Activated CD4-positive, CD25-positive, alpha-beta regulatory T cell treated with anti-CD3 and anti-CD28 coated beads, Interleukin-2, amount 50 U/mL, for 72 hours (primary cell): Measurements from ENCODE around the gene PCP2.
A peak's percentile ranks its signal among the peaks of the same experiment; 100 is the strongest.

ENCODE experiments used
- DNase-seq: peaks from one replicate; pipeline ENCODE4 v3.0.0; 2021

PCP2 gene

GRCh38 chr19:7633698-7634097, at the start of gene PCP2:
Gene PCP2 (minus strand): TSS chr19:7633719. CDS start chr19:7633457, 262 bp downstream.
- no peak for DNase-seq

GRCh38 chr19:7682175-7682855, 48.8 kb upstream of the PCP2 start:
- DNase-seq = no peak

GRCh38 chr19:7681340-7682174, 48.0 kb upstream of the PCP2 start:
- DNase-seq = peak; percentile 76

GRCh38 chr19:7680606-7681339, 47.3 kb upstream of the PCP2 start, which contains the start of gene TRAPPC5:
Gene TRAPPC5 (plus strand): TSS chr19:7680833. CDS start chr19:7682254, 1,421 bp downstream.
- peak; percentile 92 for DNase-seq

DNA sequence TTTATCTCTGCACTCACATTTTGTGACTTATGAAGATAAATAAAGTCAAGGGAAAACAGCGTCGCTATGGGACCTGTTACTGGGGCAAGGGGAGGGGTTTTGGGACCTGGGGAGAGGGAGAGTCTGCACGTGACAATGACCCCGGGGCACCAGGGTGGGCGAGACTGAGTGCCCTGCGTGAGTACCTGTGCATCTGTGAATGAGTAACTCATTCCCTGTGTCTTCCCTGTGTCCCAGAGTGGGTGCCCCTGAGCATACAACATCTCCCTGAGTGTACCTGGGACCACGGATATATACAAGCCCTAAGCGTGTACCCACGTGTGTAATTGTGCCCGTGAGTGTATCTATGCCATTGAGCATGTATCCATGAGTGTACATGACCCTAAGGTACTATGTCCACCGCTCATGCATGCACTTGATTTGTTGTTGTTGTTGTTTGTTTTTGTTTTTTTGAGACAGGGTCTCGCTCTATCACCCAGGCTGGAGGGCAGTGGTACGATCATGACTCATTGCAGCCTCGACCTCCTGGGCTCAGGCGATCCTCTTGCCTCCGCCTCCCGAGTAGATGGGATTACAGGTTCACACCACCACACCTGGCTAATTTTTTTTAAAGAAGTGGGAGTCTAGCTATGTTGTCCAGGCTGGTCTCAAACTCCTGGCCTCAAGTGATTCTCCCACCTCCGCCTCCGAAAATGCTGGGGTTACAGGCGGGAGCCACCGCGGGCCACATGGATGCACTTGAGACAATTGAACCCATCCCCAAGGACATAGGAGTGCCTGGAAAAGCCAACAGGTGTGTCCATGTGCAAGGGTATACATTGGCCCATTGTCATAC, 46.5 kb upstream of the PCP2 start:
- DNase-seq = no peak

DNA sequence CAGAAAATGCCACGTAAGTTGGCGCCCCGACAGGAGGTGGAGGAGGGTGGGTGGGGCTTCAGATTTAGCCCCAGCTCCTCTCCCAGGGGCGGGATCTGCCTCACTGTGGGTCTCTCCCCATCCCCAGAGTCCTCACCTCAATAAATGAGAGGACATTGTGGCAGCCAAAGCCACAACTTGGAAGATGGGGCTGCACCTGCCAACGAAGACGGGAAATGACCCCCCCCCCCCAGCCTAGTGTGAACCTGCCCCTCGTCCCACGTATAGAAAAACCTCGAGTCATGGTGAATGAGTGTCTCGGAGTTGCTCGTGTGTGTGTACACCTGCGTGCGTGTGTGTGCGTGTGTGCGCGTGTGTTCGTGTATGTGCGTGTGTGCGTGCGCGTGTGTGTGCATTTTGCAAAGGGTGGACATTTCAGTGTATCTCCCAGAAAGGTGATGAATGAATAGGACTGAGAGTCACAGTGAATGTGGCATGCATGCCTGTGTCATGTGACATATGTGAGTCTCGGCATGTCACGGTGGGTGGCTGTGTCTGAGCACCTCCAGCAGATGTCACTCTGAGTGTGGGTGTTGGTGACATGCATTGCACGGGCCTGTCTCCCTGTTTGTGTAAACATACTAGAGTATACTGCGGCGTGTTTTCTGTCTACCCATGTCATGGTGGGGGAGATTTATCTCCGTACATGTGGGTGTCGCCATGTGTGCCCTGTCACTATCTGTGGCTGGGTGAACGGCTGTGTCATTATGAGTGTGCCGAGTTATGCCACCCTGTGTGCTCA, 45.6 kb upstream of the PCP2 start:
- DNase-seq = peak; percentile 55

- DNase-seq = no peak
Measured at GRCh38 chr19:7677669-7678311, 44.3 kb upstream of the PCP2 start.

DNA sequence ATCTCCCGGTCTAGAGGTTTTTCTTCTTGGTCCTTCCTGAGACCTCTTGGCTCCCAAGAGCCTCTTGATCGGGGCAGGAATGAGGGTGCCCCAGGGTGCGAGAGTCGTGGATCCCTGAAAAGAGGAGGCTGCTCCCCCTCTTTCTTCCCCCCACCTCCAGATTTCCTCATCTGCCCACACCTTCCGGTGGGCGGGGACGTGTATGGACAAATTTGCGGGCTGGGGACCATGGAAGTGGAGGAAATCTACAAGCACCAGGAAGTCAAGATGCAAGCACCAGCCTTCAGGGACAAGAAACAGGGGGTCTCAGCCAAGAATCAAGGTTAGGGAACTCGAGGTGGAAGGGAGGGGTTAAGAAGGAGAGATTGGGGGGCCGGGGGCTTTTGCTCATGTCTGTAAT, 43.3 kb upstream of the PCP2 start, which contains the start of gene MCEMP1:
TSS of gene MCEMP1 (plus strand) at position 237 of the 400 bp plus-strand sequence. CDS start at position 268, 31 bp downstream.
- no peak for DNase-seq

DNA sequence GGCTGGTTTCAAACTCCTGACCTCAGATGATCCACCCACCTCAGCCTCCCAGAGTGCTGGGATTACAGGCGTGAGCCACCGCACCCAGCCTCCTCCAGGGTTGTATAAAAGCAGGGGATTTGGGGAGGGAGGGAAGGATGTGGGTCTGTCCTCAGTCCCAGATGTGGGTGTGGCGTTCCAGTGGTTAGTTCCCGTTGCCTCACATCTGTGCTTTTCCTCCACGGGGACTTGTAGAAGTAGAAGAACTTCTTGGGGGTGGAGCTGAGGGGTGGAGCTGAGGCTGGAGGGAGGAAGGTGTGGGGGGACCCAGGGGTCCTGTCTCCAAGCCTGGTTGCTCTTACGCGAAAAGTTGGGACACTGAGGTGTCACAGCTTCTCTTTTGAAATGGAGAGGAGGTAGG, 42.9 kb upstream of the PCP2 start:
- DNase-seq = no peak

DNA sequence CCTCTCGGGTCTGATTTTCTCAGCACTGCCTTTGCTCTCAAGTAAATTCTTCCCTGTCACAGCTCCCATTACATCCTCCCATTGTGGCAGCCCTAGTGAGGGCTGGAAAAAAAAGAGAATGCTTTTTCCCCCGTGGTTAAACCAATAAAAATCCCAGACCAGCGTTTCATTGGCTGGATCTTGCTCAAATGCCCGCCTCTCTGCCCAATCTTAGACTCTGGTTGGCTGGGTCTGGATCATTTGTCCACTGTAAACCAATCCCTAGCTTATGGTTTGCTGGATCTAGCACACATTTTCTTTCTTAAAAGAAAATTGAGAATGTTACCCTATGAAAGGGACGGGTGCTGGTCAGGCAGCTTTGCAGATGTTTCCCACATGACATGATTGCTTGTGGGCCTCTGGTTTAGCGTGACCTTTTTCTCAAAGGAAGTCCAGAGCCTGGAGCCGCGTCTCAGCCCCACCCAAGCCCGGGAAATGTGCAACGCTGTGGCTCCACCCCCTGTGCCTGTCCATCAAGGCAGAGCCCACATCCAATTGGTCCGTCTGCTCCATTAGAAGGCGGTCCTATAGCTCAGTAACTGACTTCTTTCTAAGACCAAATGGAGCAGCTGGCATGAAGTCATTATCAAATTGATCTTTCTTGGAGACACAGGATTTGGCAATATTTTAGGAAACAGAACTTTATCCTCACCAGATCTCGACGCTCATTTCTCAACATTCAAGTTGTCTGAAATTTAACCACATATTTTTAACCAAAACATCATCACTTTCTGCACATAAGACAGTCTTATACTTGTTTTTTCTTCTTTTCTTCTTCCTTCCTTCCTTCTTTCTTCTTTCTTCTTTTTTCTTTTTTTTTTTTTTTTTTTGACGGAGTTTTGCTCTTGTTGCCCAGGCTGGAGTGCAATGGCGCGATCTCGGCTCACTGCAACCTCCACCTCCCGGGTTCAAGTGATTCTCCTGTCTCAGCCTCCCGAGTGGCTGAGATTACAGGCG, 40.8 kb upstream of the PCP2 start:
- peak; percentile 55 for DNase-seq

DNA sequence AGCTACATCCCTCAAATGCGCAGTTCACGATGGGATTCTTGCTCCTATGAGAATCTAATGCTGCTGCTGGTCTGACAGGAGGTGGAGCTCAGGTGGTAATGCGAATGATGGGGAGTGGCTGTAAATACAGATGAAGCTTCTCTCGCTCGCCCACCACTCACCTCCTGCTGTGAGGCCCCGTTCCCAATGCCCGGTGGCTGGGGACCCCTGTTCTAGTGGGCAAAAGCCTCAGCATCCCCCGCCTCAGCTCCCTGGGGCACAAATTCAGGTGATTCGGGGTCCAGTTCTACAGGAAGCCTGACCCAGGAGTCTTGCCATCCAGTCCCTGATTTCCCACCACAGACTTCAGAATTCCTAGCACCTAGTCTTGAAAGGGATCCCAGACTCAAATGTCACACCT, 39.0 kb upstream of the PCP2 start:
- no peak for DNase-seq

- no peak for DNase-seq
Measured at GRCh38 chr19:7670790-7671189, 37.3 kb upstream of the PCP2 start.

DNA sequence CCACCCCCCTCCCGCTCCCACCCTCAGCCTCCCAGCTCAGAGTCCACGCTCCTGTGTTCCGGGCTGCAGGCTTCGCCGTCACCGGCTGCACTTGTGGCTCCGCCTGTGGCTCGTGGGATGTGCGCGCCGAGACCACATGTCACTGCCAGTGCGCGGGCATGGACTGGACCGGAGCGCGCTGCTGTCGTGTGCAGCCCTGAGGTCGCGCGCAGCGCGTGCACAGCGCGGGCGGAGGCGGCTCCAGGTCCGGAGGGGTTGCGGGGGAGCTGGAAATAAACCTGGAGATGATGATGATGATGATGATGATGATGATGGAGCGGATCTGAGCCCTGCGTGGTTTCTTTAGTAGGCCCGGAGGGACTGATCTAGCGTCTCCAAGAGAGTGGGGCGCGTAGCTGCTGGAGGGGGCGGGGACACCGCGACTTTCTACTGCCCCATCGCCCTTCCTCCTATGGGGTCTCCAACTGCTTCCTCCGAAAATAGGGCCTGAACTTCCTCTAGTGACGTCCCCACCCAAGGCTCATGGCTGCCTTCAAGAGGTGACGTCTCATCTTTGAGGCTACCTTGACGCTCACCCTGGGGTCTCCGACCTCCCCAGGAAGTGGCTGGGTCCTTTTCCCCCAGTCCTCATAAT, 36.7 kb upstream of the PCP2 start:
- no peak for DNase-seq

- DNase-seq = no peak
Measured at GRCh38 chr19:7669641-7670040, 36.1 kb upstream of the PCP2 start.

DNA sequence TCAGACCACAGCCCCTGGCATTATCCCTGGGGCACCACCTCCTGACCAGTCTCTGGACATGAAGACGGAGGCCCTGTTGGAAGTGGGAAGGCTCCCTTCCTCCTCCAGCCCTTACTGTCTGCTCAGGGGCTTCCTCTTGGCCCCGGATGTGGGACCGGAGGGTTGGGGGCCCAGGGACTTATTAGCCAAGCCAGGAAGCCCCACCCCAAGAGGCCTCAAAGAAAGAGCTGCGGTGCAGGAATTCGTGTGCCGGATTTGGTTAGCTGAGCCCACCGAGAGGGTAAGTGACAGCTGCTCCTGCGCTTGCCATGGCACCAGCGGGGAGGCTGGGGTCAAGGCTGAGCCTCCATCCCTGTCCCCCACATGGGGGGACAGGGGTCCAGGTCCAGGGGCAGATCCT, 35.3 kb upstream of the PCP2 start, which contains the start of gene RETN:
TSS of gene RETN (plus strand) at position 208 of the 400 bp plus-strand sequence. CDS start 278 bp downstream, outside the sequence.
- no peak for DNase-seq

DNA sequence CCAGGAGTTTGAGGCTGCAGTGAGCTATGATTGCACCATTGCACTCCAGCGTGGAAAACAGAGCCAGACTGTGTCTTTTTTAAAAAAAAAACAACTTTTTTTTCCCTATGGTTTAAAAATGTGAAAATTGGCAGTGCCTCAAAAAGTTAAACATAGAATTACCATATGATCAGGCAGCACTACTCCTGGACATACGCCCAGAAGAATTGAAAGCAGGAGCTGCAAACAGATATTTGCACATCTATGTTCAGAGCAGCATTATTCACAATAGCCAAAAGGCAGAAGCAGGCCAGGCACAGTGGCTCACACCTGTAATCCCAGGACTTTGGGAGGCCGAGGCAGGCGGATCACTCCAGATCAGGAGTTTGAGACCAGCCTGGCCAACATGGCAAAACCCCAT, 31.6 kb upstream of the PCP2 start:
- no peak for DNase-seq

DNA sequence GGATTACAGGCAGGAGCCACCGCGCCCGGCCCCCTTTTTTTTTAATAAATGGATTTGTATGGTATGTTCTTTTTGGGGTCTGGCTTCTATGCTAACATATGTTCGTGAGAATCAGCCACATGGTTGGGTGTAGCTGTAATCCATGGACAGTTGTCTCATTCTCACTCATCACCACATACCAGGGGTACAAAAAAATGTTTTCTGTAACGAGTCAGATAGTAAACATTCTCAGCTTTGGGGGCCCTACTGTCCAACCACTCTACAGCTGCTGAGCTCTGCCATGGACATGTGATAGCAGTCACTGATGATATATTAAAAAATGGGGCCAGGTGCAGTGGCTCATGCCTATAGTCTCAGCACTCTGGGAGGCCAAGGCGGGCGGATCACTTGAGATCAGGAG, 30.2 kb upstream of the PCP2 start:
- no peak for DNase-seq

- DNase-seq = no peak
Measured at GRCh38 chr19:7662657-7663056, 29.1 kb upstream of the PCP2 start.
